HG03025 (cell line): ENCODE data around the gene SFI1.
"Not testable (repeated sequence)": the region's sequence is repeated elsewhere in the genome, so short reads cannot be mapped to it uniquely, and the experiment has no call there.

Experiments used
- ATAC-seq: cut with Tn5 transposase; IDR thresholded peaks from one replicate; pipeline ENCODE4 v1.9.1; 2021; ENCODE audit warnings: mild to moderate bottlenecking, moderate library complexity; ENCODE audit not compliant: unreplicated experiment, low FRiP score

Gene SFI1

DNA sequence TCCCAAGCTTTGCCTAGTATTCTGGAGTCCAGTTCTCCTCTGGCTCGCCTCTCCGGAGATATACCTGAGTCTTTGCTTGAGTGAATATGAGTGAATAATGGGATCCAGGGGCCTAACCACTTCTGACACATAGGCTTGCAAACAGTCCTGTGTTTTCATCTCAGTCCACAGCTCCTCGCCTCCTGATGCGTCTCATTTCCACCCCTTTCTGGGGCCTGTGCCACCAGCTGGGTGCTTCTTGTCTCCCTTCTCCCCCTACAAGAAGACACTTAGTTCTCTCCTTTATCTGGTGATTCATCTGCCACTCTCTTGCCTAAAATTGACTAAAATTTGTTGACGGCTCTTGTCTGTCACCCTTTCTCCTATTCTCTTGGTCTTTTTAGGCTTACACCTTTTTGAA is 44.6 kb downstream of the SFI1 start:
- no peak for ATAC-seq

DNA sequence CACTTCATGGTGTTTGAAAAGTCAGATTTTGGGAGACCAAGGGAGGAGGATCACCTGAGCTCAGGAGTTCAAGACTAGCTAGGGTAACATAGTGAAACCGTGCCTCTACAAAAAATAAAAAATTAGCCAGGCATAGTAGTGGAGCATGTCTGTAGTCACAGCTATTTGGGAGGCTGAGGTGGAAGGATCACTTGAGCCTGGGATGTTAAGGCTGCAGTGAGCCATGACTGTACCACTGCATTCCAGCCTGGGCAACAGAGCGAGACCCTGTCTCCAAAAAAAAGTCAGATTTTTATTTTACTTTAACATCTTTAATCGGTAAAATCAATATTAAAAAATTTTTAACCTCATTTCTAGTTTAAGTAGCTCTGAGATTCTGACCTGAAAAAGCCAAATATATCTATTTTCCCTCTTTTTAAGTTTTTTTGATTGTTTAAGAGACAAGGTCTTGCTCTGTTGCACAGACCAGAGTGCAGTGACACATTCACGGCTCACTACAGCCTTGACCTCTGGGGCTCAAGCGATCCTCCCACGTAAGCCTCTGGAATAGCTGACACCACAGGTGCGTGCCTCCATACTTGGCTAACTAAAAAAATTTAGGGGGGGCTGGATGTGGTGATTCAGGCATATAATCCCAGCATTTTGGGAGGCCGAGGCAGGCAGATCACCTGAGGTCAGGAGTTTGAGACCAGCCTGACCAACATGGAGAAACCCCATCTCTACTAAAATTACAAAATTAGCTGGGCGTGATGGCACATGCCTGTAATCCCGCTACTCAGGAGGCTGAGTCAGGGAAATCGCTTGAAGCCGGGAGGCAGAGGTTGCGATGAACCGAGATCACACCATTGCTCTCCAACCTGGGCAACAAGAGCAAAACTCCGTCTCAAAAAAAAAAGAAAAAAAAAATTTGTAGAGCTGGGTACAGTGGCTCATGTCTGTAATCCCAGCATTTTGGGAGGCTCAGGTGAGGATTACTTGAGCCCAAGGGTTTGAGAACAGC is 48.4 kb downstream of the SFI1 start:
- no peak for ATAC-seq

DNA sequence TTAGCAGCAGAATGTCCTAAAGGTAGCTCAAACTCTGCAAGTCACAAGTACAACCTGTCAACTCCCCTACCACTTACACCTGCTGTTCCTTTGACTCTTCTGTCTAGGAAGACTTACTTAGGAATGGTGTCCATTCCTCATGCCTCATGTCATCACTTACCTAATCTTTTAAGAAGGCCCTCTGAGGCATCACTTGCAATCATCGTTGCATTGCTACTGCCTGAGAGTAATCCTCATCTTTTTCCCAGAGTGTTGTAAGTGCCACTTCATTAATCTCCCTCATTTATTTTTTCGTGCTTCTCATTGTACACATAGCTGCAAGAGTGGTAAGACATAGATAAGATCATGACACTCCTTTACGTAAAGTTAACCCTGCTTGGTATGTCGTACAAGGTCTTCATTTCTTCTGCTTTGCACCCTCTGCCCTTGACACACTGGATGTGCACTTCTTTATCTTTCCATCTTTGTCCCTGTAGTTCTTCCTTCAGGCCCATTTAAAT is 54.6 kb downstream of the SFI1 start:
- no peak for ATAC-seq

DNA sequence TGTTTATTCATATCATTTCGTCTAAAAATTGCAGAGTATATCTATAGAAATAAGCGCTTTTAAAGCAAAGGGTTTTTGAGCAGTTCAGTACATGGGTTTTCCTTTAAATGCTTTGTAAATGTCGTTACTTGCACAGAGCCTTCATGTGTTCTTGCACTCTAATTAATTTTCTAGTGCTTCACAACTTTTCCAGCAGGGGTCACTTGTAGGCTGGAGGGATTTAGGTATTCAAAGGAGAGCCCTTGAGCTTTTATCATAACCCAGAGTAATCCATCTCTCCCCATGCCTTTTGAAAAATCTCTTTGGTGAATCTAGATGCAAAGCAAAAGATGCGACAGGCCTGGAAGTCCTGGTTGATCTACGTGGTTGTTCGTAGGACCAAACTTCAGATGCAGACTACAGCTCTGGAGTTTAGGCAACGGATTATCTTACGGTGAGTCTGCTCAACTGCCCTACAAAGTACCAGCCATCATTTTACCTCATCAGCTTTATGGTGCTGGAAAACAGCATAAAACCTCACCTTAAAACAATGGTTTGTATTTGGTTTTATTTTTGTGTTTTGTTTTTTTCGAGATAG is 60.4 kb downstream of the SFI1 start:
- no peak for ATAC-seq

DNA sequence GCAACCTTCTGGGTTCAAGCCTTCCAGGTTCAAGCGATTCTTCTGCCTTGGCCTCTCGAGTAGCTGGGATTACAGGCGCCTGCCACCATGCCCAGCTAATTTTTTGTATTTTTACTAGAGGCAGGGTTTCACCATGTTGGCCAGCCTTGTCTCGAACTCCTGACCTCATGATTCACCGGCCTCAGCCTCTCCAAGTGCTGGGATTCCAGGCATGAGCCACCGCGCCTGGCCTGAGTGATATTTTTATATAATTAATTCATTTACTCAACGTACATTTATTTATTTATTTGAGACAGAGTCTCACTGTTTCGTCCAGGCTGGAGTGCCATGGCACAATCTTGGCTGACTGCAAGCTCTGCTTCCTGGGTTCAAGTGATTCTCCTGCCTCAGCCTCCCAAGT is 62.2 kb downstream of the SFI1 start:
- not testable (repeated sequence) for ATAC-seq

DNA sequence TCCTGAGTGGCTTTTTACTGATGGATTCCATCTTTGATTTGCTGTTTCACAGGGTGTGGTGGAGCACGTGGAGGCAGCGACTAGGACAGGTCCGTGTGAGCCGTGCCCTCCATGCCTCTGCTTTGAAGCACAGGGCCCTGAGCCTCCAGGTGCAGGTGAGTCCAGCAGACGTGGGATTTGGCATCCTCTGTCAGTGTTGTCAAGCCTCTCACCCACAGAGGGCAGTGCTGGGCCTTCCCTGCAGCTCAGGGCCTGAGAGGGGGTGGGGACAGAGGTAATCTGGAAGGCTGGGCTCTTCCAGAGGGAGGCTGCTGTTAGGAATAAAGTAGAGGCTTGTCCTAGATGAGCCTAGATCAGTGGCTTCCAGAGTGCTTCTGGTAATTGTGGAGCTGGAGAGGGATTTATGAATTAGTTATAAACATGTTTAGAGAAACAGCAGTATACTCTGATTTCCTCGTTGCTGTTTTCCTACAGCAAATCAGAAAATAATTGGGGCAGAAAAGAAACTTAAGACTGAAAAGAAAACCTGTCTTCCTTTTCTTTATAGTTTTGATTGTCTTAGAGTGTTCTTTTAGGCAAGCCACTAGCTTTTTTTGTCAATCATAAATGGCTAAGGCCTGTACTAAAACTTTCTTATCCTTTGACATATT is 65.0 kb downstream of the SFI1 start:
- no peak for ATAC-seq

DNA sequence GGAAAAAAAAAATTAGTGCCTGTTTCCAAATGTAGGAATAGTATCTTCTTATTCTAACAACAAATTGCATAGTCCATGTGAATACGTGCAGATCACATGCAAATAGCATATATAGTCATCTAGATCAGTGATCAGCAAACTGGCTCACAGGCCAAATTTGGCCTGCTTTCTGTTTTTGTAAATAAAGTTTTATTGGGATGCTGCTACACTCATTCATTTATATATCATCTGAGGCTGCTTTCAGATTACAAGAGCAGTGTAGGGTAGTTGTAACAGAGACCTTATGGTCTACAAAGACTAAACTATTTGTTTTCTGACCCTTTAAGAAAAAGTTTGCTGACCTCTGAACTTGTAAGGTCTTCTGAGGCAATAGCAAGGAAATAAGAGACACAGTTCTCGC is 65.6 kb downstream of the SFI1 start:
- ATAC-seq, result no peak

DNA sequence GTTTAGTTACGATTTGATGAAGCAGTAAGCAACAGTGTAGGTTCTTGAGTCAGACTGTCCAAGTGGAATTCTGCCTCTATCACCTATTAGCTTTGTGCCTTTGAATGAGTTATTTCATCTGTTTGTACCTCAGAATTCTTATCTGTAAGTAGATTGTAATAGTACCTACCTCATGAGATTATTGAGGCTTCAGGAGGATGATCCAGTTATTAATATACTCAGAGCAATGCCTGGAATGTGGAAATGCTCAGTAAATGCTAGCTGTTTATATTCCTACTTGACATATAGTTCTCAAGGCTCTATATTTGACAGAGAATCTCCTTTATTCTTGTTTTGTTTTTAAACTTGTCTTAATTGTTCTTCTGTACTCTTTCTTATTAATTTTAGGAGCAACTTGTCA is 70.1 kb downstream of the SFI1 start:
- no peak for ATAC-seq

DNA sequence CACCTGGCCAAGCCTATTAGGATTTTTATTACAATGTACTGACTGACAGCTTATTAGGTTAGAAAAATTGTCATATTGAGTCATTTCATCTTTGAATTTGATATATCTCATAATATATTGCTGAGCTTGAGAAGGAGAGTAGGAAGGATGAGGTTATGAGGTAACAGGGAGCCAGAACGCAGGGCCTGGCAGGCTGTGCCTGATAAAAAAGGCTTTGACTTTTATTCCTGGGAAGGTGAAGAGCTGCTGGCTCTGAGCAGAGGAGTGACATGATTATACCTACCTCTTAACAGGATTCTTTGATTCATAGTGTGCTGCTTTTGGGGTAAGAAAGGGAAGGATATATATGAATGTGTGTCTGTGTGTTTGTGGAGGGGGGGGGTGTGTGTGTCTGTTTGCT is 70.9 kb downstream of the SFI1 start:
- ATAC-seq, result no peak

DNA sequence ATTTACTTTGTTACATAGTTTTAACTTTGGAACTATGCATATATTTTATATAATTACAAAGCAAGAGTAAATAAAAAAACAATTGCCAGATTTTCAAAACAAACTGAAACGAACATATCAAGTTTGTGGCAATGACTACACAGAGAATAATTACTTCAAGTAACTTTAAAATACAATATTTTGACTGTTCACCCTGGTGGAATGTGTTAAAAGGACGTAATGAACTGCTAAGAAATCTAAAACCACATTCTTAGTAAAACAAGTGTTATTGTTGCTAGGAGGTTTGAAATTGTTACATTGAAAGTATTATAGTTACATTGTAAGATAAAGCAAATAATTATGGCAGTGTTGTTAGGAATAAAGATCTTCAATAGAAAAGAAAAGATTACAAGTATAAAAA is 71.4 kb downstream of the SFI1 start:
- no peak for ATAC-seq

DNA sequence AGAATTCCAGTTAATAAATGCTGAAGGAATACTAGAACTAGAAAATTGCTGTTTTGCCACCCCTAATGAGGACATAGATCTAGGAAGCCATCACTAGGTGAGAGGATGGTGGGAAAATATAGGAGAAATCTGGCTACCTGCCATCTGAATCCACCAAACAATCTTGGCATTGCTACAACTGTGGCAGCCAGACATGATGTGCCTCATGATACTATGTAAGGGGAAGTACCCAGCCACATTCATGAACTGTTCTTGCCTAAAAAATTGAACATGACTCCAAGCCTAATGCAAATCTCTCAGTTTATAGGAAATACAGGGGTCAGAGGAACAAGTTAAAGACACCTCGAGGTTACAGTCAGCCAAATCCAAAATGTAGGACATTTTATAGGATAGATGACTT is 72.8 kb downstream of the SFI1 start:
- no peak for ATAC-seq

DNA sequence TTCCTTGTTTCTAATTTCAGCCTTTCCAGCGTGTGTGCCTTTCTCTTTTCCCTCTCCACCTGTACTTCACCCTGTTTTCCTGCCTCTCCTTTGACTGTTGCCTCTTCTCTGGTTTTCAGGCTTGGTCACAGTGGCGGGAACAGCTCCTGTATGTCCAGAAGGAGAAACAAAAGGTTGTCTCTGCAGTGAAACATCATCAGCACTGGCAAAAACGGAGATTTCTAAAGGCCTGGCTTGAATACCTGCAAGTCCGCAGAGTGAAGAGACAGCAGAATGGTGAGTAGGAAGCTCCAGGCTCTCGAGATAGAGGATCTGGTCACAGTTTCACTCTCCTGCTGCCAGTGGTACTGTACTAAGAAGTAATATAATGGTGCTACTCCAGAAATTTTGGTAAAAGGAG is 76.6 kb downstream of the SFI1 start:
- no peak for ATAC-seq

DNA sequence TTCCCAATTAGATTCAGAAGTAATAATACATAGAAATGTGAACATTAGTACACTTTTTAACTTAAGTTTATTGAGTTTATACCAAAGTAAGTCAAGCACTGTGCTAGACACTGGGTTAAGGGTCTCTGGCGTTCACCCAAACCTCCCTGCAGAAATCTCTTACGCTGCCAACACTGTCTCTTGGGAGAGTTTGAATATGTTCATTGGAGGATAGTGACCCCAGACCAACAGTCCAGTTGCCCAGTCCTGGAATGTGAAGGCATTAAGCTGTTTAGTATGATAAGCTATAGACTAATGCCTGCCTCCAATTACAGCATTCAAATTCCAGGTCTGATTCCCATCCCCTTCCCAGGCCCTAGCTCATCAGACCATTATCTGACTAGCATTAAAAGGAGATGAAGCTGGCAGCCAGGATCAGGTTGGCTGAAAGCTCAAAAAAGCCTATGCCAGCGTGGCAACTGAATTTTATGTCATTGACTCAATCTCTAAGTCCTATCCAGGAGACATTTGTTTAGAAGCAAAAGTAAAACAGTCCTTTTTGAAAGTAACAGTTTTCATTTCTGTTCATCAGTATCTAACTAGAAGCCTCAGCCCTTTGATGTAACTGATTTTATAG is 77.8 kb downstream of the SFI1 start:
- ATAC-seq, result no peak

DNA sequence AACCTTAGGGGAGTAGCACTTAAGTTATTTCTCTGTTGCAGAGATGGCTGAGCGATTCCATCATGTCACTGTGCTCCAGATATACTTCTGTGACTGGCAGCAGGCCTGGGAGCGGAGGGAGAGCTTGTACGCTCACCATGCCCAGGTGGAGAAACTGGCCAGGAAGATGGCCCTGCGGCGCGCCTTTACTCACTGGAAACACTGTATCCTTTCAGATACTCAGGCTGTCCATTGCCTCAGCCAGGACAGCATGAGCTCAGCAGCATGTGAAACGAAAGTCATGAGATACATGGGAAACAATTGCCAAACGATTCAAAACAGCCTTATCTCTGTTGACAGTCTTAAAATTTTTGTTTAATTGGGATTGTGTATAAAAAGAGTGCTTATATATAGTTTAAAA is 78.9 kb downstream of the SFI1 start:
- ATAC-seq, result no peak

DNA sequence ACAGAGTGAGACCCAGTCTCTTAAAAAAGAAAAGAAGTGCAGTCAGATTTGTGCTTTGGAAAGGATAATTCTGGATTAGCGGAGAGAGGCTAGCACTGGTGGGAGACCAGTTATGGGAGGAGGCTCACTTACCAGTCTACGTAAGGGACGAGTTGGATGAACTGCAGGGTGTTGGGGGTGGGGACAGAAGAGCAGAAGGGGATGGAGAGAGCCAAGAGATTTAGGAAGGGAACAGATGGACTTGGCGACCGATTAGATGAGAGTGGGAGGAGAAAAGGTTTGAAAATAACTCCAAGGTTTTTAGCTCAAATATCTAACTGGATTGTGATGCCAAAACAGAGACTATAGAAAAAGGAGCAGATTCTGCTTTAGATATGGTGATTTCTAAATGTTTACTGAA is 81.4 kb downstream of the SFI1 start:
- ATAC-seq, result no peak

DNA sequence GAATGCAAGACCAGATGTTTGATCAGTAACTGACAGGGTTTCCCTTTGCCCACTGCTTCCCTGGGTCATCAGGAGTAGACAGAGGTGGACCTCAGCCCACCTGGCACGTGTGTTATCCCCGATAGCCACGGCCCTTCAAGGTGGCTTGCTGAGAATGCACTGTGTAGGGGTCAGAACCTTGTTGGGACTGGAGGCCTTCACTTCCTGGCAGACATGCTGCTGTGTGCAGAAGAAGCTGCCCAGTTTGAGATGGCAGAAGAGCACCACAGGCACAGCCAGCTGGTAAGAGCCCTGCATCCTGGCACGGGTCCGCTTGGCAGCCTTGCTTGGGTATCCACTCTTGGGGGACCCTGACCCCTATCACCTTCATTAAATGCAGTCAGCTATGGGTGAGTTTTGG is 81.8 kb downstream of the SFI1 start:
- no peak for ATAC-seq

DNA sequence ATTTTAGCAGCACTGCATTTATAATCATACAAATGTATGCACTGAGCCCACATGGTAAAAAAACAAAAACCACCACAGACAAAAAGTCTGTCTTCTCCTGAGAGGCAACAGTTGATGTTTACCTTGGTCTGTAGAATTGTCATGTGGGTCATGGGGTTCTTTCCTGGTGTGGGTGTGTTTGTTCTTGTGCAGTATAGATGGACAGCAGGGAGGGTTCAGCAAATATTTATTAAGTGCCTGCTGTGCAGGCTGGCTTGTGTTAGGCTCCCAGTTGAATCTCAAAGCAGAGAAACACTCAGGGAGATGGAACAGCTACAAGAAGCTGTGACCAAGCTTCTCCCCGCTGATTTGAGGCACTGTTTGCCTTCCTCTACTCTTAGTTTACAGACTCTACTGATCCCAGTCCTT is 83.5 kb downstream of the SFI1 start:
- ATAC-seq, result no peak

DNA sequence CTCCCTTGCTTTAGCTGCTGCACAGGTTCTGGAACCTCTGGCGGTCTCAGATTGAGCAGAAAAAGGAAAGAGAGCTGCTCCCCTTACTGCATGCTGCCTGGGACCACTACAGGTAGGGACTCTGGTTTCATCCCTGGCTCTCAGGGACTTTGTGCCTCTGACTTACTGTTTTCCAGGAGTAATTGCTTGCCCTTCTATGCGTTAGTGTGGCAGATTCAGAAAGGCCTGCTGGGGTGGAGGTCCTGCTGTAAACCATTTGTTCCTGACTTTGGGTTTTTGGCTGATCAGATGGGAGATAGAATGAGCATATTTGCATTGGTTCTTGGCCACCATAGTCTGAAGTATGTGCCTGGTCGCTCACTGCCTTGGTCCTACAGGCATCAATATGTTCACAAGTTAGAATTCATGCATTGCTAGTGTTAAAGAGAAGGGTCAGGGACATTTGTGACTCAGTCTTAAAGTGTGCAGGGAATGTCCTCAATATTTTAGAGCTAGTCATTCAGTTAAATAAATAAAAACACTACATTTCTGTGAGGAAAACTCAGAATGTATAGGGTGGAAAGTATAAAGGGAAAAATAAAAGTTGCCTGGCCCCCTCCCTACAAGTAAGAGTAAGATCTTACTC is 87.6 kb downstream of the SFI1 start:
- ATAC-seq, result no peak

DNA sequence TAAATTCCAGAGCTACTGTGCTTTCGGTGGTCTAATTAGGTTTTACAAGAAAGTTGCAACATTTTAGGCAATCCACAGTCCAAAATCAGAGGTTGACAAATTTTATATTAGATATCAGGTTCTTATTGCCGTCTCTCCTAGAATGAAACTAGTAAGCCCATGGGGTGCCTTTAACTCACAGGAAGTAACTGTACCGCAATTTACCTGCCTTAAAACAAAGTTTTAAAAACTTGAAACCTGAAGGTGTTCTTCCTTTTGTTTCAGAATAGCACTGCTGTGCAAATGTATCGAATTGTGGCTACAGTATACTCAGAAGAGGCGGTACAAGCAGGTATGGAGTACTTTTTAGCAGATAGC is 88.4 kb downstream of the SFI1 start:
- ATAC-seq, result no peak

DNA sequence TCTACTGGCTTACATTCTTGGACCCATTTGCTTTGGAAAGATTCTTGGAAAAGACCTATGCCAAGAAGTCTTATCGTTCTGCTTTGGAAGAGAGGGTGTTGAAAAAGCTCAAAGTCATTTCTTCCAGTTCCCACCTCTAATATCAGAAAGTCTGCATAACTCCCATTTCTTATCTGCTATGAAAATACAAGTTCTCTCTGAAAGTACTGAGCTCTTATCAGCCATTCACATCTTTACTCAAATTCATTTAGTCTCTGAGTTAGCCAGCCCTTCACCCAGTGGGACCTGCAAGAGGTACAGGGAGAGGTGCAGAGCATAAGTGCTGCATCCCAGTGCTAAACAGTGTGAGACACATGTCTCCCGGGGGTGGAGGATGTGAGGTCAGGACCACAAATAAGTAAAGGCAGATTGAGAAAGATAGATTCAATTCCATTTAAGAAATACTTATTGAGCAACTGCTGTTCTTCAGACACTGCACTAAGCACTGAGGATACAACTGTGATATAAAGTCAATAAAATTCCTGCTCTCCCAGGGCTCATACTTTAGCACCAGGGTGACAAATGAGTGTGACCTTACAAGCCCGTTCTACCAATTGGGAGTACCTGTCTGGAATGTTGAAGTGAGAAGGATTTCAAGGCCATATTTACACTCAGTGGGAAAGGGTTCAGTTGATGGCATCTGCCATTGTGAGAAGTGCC is 89.0 kb downstream of the SFI1 start:
- ATAC-seq, result no peak
